Mesothelial cell of epicardium (in vitro differentiated cells): Measurements from ENCODE around the gene NEU2. TPM values are rescaled to one million over a fixed set of nuclear protein-coding genes. Genes with fewer than 3 reads are reported as not detected.

Source experiments
- DNase-seq, 2 experiments: peaks; one replicate each; pipeline ENCODE4 v3.0.0; 2021; ENCODE audit warnings: low spot score in 2 of 2; ENCODE audit not compliant: unreplicated experiment in 2 of 2
- H3K27ac Mint-ChIP-seq: 2 replicates; pipeline ENCODE4 v1.8.0; 2021; ENCODE audit warnings: mixed read lengths
- H3K27me3 Mint-ChIP-seq: 2 replicates; pipeline ENCODE4 v1.8.0; 2021; ENCODE audit warnings: low read depth, mixed read lengths
- H3K36me3 Mint-ChIP-seq: 2 replicates; pipeline ENCODE4 v1.8.0; 2021; ENCODE audit warnings: mixed read lengths
- H3K4me1 Mint-ChIP-seq: 2 replicates; pipeline ENCODE4 v1.8.0; 2021; ENCODE audit warnings: mixed read lengths
- H3K4me3 Mint-ChIP-seq: 2 replicates; pipeline ENCODE4 v1.8.0; 2021; ENCODE audit warnings: mild to moderate bottlenecking, moderate library complexity, mixed read lengths
- H3K9me3 Mint-ChIP-seq: 2 replicates; pipeline ENCODE4 v1.8.0; 2021; ENCODE audit warnings: mixed read lengths
- CTCF ChIP-seq: fragments of 200-600 bp; sonication (generic); IDR thresholded peaks from one replicate; pipeline ENCODE4 v1.5.0; 2021; ENCODE audit warnings: antibody characterized with exemption; ENCODE audit not compliant: unreplicated experiment
- total RNA-seq: library from RNA; stranded (reverse); gene quantifications from 3 replicates; pipeline ENCODE4 v1.2.1, GENCODE V29; 2021

NEU2 gene
- total RNA-seq, 1 donor from 2014 or later, result not detected

DNA sequence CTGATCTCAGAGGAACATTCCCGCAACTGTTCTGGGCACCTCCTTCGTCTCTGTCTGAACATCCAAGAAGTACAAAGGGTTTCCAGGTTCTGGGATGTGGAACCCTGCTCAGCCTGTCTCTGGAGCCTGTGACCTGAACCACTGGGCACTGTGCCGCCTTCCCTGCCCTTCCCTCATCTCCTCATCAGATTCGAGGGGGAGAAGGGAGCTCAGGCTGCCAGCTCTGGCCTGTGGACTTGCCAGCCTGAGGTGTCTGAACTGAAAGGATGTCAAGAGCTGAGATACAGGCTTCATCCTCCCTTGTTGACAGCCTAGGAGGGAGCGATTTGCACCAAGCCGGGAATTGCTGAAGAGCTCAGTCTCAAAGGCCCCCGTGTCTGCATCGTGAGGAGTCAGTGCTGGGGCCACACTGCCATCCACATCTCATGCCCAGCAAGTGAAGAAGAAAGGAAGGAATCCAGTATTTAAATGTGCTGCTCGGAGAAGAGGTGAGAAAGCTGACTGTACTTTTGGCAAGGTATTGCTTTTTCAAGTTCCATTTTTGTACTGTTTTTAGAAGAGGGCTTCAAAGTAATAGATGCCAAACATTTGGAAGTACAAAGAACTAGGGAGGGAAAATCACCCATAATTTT lies 12.6 kb downstream of the NEU2 start:
- Mint-ChIP-seq H3K4me1 (no peaks in the 10 kb centered on the region), H3K27ac (no peak overlapping the region), H3K4me3 (no peak overlapping the region), H3K9me3 (no peaks in the 10 kb centered on the region), H3K27me3 (peaks cover 36% of the 10 kb centered on the region), H3K36me3 (no peaks in the 10 kb centered on the region)
- no peak for TF ChIP-seq CTCF
- DNase-seq, result no peak

DNA sequence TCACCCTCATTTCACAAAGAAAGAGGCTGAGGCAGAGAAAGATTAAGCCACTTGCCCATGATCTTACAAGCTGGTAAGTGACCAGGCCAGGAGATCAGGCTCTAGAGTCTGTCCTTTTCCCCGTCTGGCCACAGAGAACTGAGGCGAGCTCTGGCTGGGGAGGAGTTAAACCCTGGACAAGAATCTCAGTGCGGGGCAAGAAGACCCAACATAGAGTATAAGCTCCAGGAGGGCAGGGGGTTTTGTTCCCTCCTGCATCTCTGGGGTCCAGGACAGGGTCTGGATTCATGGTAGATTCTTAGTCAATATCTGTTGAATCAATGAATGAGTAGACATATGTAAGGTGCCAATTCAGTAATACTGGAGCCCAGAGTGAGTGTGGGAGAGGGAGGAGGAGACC lies 14.7 kb downstream of the NEU2 start:
- Mint-ChIP-seq H3K4me3 (no peak overlapping the region), H3K36me3 (no peaks in the 10 kb centered on the region), H3K9me3 (no peaks in the 10 kb centered on the region), H3K4me1 (peaks cover 11% of the 10 kb centered on the region), H3K27ac (no peak overlapping the region), H3K27me3 (peaks cover 50% of the 10 kb centered on the region)
- no peak for DNase-seq
- no peak for TF ChIP-seq CTCF

GRCh38 chr2:233047667-233048066 lies 15.2 kb downstream of the NEU2 start:
- H3K27me3 Mint-ChIP-seq, result peaks cover 49% of the 10 kb centered on the region
- H3K4me3 Mint-ChIP-seq, result no peak overlapping the region
- no peak for DNase-seq
- H3K9me3 Mint-ChIP-seq, result no peaks in the 10 kb centered on the region
- H3K36me3 Mint-ChIP-seq, result no peaks in the 10 kb centered on the region
- TF ChIP-seq CTCF, result no peak
- peaks cover 11% of the 10 kb centered on the region for H3K4me1 Mint-ChIP-seq
- H3K27ac Mint-ChIP-seq, result no peak overlapping the region

GRCh38 chr2:233048569-233049193 lies 16.2 kb downstream of the NEU2 start:
- H3K4me1 Mint-ChIP-seq, result peaks cover 11% of the 10 kb centered on the region
- H3K36me3 Mint-ChIP-seq, result no peaks in the 10 kb centered on the region
- peaks cover 49% of the 10 kb centered on the region for H3K27me3 Mint-ChIP-seq
- no peak for TF ChIP-seq CTCF
- H3K27ac Mint-ChIP-seq, result no peak overlapping the region
- no peak overlapping the region for H3K4me3 Mint-ChIP-seq
- DNase-seq, result no peak
- H3K9me3 Mint-ChIP-seq, result no peaks in the 10 kb centered on the region

GRCh38 chr2:233049194-233049761 lies 16.8 kb downstream of the NEU2 start:
- no peak overlapping the region for H3K4me3 Mint-ChIP-seq
- H3K27me3 Mint-ChIP-seq, result peaks cover 55% of the 10 kb centered on the region
- no peak overlapping the region for H3K27ac Mint-ChIP-seq
- peaks cover 11% of the 10 kb centered on the region for H3K4me1 Mint-ChIP-seq
- H3K9me3 Mint-ChIP-seq, result no peaks in the 10 kb centered on the region
- no peaks in the 10 kb centered on the region for H3K36me3 Mint-ChIP-seq
- no peak for TF ChIP-seq CTCF
- no peak for DNase-seq
